Omental fat pad (tissue), 4 donors: Measurements from ENCODE around the gene SCN3B. TPM values are rescaled to one million over a fixed set of nuclear protein-coding genes. Genes with fewer than 3 reads are reported as not detected.

Source experiments
- ATAC-seq: fragments of 150-250 bp; one replicate; pipeline ENCODE4 v1.9.1; 2016; ENCODE audit warnings: mild to moderate bottlenecking, moderate library complexity; ENCODE audit not compliant: low FRiP score
- DNase-seq: peaks from one replicate; pipeline ENCODE4 v3.0.0-alpha.2; 2019; ENCODE audit warnings: low spot score
- total RNA-seq, 4 donors: library from RNA; depleted of rRNA; stranded (reverse); fragments of >200 nt; gene quantifications; one replicate each; pipeline ENCODE4 v1.1.0, GENCODE V29; 2016
- TF ChIP-seq, protein P1 (sequence below), 3 donors: fragments of 450-650 bp; IDR thresholded peaks; one replicate each; pipeline ENCODE4 v1.5.1; 2016 to 2017; ENCODE audit warnings: antibody characterized with exemption in 3 of 3, mild to moderate bottlenecking in 3 of 3, moderate library complexity in 2 of 3

Gene SCN3B
- total RNA-seq, 4 donors from 2014 or later: 1.5 to 2.6 (median 1.8) TPM

DNA sequence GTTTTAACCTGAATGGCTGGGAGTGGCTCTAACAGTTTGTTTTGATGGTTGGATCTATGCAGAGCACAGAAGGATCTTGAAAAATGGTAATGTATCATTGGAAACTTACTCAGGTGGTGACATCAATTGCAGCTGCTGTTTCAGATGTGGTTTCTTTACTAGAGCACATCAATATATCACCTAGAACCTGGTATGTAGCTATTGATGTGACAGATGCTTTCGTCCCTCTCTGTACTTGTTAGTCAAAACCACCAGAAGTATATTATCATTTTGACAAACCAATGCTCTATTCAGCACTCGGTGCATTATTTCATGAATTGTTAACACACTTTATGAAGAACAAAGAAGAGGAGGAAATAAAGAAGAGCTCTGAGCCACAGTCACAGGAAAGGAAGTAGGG lies 26.6 kb upstream of the SCN3B start:
- TF ChIP-seq, protein P1, sequence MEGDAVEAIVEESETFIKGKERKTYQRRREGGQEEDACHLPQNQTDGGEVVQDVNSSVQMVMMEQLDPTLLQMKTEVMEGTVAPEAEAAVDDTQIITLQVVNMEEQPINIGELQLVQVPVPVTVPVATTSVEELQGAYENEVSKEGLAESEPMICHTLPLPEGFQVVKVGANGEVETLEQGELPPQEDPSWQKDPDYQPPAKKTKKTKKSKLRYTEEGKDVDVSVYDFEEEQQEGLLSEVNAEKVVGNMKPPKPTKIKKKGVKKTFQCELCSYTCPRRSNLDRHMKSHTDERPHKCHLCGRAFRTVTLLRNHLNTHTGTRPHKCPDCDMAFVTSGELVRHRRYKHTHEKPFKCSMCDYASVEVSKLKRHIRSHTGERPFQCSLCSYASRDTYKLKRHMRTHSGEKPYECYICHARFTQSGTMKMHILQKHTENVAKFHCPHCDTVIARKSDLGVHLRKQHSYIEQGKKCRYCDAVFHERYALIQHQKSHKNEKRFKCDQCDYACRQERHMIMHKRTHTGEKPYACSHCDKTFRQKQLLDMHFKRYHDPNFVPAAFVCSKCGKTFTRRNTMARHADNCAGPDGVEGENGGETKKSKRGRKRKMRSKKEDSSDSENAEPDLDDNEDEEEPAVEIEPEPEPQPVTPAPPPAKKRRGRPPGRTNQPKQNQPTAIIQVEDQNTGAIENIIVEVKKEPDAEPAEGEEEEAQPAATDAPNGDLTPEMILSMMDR (IDR thresholded peaks at IDR 0.05): no peak
- no peak for DNase-seq
- no peak for ATAC-seq

DNA sequence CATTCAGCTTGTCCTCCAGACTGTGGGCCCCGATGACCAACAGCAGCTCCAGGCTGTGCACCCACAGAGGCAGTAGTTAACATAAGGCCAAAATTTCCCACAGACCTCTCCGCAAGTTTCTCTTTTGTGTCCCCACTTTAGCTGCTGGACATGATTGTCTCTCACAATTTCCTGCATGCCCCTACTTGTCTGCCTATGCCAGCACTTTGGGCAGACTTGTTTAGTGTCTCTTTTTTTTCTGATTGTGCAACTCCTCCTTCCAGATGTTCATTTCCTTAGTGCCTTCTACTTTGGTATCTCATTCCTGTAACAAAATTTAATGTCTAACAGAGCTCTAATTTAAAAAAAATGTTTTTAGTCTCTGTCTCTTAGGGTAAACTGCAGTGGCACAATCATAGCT lies 23.8 kb upstream of the SCN3B start:
- ATAC-seq (no peak), DNase-seq (no peak)

DNA sequence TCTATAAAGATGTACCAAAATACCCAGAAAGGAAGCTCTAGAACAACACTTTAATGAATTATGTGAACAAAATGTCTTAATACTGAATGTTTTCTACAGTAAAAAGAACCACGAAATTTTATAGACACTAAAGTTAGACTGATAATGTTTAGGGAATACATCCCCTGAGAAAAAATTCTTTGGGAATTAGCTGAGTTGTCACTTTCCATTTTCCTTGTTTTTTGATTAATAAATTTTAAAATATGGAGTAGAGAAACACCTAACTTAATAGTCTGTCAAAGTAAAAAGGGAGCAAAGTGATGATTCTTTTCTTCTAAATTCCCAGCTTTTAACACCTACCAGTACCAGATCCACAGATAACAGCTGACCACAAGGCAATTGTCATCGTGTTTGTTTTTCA lies 23.1 kb upstream of the SCN3B start:
- ATAC-seq (no peak), DNase-seq (no peak)
- TF ChIP-seq, protein P1 (IDR thresholded peaks at IDR 0.05): no peak

More for the DNA sequence above, 23.8 kb upstream of the SCN3B start:
- TF ChIP-seq, protein P1 (IDR thresholded peaks at IDR 0.05): no peak

- DNase-seq (no peak), ATAC-seq (no peak)
- TF ChIP-seq, protein P1 (IDR thresholded peaks at IDR 0.05): no peak
Observed at GRCh38 chr11:123674297-123674696, 19.9 kb upstream of the SCN3B start.

GRCh38 chr11:123672568-123672967 lies 18.1 kb upstream of the SCN3B start:
- DNase-seq (no peak), ATAC-seq (no peak)
- TF ChIP-seq, protein P1 (IDR thresholded peaks at IDR 0.05): no peak

DNA sequence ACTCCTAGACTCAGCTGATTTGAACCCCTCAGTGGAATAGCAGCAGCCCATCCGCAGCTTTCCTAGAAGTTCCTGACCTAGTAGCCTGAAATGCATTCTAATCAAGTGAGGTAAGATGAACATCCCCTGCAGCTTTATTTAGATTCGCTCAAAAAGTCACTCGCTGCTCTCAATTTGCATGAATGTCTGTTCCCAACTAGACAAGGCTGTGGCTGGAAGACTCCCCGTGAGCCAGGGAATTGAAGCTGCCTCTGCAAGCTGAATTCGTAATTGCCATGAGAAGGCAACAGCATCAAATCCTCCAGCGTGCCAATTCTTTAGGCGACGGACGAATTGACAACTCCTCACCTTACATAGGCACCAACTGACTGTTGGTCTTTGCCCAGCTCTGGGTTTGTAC lies 17.1 kb upstream of the SCN3B start:
- ATAC-seq (no peak), DNase-seq (no peak)
- TF ChIP-seq, protein P1 (IDR thresholded peaks at IDR 0.05): no peak

DNA sequence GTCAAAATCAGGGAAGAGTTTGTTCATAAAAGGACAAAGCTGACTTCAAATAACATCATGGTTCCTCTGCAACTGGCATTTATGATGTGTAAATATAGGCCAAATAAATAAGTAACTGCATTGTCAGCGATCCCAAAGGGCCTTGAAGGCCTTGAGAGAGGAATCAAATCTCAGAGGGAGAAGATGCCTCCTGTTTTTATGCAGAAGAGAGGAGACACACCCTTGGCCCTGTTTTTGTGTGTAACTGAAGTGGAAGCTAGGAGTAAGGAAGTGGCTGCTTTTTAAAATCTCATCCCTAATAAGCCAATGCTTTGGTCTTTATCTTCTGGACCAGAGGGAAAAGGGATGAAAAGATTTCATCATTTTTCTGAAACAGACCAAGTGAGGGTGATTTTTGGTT lies 15.7 kb upstream of the SCN3B start:
- ATAC-seq (no peak), DNase-seq (no peak)
- TF ChIP-seq, protein P1 (IDR thresholded peaks at IDR 0.05): no peak
